SKM-1 treated with dmso at 0.1 percent for 144 hours (cell line): ENCODE data around the gene PEX14.

ENCODE experiments used
- DNase-seq: peaks from one replicate; lab custom pipeline; 2025; ENCODE audit not compliant: unreplicated experiment; lab: John Stamatoyannopoulos, UW

Gene PEX14

DNA sequence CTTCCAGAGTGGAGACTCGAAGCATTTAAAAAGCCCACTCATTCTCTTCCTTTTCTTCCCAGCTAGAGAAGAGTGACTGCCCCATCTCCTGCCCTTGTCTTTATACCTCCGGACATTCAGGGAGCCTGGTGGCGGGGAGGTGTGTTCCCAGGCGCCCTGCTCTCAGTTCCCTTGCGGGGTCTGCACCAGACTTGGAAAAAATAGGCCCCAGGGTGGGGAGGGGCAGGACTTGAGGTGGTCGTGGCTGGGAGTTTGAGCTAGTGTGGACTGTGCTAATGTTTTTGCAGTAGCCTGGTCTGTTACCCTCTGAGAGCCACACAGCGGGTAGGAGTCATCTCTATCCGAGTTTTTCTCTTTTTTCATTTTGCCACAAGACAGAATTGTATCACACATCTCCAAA lies 139.1 kb downstream of the PEX14 start:
- DNase-seq: no peak

DNA sequence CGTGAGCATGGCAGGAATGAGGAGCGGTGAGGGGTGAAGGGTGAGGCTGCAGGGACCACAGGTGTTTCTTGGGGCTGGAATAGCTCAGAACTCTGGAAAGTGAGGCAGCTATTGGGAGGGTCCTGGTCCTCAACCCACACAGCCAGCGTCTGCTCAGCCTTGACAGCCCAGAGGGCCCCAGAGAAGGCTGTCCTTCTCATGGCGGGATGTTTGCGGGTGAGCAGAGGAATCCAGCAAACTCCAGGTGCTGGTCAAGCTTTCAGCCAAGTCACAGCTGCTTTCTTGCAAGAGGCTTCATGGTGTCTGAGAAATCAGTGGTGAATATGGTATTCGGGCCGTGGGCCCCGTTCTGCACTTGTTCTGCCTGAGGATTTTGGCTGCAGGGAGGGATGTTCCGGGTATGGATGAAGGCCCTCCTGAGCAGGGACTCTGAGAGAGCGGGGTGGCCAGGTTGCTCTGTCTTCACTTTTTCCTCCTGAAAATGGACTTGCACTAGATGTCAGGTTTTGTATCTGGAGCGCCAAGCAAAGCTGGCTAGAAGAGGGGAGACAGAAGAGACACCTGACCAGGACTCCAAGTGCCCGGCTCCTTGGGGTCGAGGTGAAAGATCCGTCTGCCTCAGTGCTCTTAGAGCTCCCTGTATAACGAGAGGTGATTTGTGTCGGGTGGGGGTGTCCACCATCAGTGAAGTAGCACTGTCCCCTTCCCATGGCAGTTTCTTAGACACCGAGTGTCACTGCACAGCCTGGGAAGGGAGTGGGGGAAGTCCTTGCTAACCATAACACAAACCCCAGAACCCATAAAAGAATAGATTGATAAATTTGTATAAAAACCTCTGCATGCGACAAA lies 139.9 kb downstream of the PEX14 start:
- no peak for DNase-seq

DNA sequence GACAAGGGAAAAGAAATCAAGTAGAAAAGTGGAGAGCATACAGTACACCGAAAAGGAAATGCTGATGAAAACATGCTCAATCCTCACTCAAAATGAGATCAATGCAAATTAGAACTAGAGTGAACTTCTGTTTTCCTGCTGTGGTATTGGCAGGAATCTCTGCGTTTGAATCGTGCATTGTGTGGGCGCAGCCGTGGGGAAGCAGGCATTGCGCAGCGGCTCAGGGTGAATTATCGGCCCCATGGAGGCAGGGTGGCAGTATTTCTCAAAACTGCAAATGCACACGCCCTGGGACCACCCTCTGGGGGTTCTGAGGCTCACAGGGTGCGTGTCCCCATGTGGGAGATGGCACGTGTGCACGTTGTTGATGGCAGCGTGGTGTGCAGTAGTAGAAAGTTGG lies 140.6 kb downstream of the PEX14 start:
- no peak for DNase-seq

DNA sequence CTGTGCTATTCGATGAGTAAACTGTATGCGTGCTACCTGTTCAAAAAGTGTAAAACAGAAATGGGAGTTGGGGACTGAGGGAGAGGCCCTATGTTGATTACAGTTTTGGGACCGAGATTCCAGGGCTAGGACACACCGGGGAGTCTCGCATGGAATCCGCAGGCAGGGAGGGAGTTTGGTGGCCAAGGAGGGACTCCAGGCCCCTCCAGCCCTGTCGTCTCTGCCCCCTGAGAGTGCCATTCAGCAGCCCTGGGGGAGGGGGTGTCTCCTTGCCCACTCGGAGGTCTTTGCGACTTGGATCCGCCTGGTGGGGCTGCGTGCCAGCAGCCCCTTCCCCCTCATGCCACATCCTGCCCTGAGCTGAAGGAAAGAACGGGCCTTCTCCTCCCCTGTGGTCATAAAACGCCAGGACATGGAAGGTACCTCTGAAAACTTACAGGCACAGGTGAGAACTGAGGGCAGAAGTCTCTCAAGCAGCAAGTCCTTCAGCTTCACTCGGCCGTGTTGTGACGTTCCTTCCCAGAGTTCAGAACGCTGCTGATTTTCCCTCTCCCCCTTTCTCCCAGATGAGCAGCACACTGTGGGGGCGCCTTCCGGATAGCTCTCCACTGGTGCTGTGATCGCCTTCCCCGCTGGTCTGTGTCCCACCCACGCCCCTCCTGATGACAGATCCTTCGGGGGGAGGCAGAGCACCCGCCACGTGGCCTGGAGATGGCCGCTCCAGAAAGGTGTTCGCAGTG lies 141.4 kb downstream of the PEX14 start:
- DNase-seq: no peak

DNA sequence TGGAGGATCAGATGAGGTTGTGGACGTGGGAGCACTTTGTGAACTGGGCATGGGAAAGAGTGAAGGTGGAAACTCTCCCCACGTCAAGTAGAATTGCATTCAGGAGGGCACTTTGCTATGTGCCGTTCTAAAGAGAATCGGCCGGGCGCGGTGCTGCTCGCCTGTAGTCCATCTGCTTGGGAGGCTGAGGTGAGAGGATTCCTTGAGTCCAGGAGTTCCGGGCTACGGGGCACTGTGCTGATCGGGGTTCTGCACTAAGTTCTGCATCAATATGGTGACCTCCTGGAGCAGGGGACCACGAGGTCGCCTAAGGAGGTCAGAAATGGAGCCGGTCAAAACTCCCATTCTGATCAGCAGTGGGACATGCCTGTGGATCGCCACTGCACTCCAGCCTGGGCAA lies 141.9 kb downstream of the PEX14 start:
- no peak for DNase-seq

DNA sequence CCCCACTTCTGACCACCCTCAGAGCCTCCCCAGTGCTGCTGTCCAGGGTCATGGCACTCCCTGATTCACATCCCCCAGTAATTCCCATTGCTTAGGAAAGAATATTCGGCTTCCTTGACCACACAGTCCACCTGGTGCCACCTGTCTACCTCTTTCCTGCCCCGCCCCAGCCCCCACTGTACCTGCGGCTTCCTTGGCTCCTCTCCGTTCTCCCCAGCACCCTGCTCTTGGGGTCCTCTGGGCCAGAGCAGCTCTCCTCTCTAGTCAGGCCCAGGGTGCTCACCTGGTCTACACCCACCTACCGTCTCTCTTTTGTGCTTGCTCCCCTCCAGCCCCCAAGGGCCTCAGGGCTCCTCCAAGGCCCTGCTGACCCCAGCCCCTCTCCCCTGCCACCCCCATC lies 142.6 kb downstream of the PEX14 start:
- DNase-seq: no peak

DNA sequence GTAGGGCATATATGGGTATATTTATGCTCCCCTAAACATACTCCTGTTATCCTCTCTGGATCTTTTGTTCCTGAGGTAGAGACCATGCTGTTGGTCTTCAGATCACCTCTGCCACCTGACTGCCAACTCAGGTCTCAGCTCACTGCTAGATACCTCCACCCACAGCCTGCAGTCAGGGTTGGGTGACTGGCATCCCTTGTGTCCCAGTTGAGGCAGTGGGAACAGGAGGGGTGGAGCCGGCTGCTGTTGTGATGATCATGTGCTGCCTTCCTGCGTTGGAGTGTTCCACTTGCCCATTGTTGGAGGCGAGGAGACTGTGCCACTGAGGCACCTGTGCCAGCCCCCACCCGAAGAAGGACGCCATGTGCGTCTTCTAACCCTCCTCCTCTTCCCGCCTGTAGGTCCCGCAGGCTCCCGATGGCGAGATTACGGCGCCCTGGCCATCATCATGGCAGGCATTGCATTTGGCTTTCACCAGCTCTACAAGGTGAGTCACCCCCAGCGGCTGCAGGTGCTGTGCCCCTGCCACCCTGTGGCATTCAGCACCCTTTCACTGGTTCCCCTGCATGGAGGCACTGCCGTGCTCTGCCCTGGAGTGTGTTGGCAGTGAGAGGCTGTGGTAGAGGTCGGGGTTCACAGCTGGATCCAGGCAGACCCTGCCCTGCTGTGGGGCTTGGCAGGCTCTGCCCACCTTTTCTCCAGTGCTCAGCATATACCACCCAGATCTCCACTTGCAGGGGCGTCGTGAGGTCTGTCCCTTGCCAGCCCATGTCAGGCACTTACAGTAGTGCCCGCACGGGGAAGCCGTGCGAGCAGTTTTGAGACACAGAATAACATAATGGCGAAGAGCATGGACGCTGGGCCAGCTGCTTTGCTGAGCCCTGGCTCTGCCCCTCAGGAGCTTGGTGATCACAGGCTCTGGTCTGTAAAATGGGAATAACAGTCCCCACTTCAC lies 143.5 kb downstream of the PEX14 start:
- DNase-seq: no peak

DNA sequence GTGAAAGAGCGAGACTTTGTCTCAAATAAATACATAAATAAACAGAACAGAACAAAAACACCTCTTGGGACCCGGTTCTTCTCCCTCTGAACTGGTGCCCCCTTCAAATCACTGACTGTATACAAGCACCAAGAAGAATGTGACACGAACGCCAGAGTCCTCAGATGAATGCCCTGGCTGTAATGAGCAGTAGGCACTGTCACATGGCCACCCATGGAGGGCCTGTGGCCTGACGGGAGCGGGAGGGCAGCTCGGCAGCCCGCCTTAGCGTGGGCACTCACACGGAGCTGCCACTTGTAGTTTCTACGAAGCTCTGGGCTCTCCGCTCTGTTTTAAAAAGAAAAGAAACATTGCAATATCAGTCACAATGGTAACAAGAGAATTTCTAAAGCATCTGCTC lies 146.0 kb downstream of the PEX14 start:
- DNase-seq: no peak

DNA sequence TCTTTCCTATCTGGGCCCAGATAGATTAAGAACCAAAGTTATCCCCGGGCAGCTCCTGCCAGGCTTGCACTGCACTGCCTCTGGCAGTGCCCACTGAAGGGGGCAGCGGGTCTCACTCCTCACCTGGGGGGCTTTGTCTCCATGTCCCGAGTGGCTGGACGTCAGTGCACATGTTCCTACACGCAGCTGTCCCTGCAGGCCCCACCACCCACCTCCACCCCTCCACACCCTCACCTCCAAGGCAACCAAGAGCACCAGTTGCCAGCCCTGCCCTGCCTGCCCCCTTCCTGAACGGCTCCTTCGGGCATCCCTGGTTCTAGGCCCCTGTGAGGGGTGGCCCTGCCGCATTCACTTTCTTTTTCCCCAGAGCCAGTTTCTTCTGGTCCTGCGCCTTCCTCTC lies 147.2 kb downstream of the PEX14 start:
- DNase-seq: no peak

DNA sequence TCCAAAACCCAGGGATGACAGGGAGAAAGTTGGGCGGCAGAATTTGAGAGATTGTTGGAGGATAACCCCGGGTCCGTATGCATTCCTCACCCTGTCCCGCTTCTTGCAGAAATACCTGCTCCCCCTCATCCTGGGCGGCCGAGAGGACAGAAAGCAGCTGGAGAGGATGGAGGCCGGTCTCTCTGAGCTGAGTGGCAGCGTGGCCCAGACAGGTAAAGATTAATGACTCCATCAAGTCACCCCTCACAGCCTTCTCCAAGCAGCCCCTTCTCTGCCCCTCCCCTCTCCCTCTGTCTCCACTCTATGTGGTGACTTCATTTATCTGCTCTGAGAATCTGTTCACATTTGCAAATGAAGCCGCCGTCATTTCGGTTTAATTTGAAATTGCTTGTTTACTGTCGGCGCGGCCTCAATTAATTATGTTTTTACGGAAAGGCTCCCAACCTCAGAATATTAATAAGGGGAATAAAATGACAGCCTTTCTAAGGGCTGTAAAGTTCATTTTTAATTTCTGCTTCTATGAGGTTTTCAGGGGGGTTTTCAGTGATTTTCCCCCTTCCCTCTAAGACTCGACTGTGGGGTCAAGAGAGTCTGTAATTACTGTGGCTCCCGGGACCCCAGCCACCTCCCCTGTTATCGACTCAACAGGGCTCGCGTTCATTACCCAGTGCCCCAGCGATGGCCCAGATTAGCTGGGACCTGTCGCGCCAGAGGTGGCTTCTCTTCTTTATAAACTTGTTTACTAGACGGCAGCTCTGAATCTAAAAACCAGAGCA lies 148.3 kb downstream of the PEX14 start:
- no peak for DNase-seq

DNA sequence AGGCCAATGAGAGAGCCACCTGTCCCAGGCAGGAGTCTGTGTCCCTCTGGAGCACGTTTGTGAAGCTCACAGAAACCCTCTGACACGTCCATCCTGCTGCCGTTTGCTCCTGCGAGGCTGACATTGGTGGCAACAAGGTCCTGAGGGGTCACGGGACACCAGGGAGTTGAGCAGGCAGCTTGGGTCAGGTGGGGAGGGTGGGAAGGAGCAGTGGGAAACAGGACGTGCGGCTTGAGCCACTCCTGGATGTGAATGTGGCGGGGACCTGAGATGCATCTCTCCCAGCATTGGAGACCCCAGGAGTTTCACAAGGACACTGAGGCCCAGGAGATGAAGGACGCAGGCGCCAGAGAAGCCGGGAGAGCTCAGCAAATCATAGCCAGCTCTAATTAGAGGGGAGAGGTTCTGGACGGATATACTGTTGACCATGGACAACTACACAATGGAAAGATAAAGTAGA lies 149.0 kb downstream of the PEX14 start:
- no peak for DNase-seq

DNA sequence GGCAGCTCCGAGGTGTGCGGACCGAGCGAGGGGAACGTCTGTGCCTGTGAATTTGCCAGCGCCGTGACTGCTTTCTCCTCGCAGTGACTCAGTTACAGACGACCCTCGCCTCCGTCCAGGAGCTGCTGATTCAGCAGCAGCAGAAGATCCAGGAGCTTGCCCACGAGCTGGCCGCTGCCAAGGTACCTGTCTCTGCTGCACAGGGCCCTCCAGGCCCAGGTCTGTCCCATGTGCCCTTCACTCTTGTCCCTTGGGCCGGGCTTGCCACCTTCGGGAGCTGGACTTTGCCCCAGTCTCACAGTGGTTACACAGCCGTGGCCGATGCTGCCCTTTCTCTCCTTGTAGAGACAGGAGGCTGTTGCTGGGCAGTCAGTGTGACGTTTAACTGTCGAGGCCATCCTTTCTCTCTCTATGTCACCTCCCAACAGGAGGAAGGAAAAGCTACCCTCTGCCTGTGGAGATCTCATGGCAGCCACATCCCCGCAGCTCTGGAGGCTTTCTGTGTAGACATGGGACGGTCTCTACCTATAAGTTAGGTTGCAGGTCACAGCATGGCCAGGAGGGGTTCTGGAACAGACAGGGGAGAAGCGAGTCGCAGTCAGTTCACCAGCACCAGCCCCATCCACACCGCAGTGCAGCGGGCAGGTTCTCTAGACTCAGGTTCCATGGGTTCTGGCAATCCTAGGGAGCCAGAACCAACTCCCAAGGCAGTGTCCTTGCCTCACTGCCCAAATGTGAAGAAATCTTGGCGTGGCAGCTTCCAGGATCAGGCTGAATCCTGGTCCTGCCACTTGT lies 149.7 kb downstream of the PEX14 start:
- no peak for DNase-seq

DNA sequence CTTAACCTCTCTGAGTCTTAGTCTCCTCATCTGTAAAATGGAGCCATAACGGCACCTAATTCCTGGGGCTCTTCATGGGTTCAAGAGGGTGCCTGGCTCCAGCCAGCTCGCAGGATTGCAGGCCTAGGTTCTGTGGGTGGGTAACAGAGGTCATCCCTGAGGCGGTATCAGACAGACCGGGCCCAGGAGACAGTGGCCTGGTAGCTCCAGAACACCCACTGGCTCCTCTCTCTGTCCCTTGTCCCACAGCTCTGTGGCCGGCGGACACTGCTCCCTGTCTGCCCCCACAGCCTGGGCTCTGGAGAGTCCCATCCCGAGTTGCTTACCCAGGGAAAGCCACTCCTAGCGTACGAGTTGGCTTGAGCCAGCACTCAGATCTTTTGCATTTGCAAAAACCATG lies 150.3 kb downstream of the PEX14 start:
- DNase-seq: no peak

DNA sequence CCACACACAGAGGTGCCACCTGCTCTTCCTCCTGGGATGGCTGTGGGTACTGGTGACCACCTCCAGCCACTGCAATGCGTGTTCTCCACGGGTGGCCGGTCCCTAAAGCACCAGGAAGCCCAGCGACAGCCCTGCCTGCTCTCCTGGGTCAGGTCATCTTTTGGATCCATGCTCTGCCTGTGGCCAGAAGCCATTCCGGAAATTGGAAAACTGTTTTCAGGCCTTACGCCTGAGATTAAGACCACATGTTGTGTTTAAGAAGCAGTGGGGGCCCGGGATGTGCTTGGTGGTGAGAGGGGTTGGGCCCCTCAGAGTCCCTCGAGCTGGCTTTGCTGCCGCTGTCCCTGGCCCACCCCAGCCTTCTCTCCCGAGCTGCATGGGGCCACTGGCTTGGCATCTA lies 150.8 kb downstream of the PEX14 start:
- no peak for DNase-seq

DNA sequence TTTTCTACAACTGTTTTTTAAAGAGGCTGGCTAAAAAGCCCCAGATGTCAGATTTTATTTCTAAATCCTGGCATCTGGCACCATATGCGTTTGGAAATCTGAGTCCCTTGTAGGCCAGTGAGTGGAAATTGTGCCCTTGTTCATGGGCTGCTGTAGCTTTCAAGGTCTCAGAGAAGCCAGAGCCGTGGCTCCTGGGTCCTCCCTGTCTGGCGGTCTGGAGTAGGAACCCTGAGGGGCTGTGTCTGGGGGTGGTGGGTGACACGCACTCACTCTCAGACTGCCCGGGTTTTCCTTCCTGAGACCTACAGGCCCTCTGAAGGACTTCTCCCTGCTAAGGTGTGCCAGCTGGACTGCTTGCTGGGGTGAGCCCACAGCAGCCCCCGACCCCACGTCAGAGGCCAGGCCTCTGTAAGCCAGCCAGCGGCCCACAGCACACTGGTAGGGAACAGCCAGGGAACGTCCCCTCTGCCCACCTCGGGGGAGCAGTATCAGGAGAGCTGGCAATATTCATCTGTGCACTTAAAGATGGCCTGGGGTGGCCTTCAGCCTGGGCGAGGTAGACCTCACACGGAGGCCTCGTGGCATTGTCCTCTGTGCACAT lies 151.5 kb downstream of the PEX14 start:
- DNase-seq: no peak

DNA sequence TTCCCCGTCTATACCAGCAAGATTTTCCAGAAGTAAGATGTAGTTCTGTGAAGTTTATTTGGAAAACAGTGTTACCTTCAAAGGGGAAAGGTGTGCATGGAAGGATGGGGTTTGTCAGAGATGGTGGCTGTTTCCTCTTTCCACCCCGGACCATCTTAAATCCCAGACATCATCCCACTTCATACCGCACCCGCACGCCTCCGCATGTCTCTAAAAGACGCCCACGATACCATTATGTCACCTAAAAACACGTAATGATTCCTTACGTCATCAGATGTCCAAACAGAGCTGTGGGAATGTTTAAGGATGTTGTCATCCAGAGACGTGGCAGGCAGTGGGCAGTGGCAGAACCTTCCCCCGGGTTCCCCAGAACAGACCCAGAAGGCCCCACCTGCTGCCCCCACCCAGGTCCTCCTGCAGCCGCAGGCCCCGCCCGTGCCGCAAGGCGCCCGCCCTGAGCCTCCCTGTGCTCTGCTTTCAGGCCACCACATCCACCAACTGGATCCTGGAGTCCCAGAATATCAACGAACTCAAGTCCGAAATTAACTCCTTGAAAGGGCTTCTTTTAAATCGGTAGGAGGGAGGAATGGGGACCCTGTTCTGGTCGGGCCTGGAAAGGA lies 152.2 kb downstream of the PEX14 start:
- no peak for DNase-seq

DNA sequence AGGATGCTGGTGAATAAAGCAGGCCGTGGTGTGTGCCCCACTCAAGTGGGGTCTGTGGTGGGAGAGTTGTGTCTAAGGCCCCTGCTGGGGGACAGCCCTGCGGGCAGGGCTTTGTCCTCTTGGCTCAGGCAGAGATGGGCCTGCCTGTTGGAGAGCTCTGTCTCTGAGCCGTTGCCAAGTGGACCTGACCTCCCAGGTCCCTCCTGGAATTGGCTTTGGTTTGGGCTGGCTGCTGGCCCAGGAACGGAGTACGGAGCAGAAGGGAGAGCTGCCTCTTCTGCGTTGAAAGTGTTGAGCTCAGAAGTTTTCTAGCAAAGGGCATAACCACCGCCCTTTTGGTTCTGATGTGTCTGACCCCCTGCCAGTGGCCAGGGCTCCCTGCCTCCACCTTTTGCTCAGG lies 153.9 kb downstream of the PEX14 start:
- no peak for DNase-seq

DNA sequence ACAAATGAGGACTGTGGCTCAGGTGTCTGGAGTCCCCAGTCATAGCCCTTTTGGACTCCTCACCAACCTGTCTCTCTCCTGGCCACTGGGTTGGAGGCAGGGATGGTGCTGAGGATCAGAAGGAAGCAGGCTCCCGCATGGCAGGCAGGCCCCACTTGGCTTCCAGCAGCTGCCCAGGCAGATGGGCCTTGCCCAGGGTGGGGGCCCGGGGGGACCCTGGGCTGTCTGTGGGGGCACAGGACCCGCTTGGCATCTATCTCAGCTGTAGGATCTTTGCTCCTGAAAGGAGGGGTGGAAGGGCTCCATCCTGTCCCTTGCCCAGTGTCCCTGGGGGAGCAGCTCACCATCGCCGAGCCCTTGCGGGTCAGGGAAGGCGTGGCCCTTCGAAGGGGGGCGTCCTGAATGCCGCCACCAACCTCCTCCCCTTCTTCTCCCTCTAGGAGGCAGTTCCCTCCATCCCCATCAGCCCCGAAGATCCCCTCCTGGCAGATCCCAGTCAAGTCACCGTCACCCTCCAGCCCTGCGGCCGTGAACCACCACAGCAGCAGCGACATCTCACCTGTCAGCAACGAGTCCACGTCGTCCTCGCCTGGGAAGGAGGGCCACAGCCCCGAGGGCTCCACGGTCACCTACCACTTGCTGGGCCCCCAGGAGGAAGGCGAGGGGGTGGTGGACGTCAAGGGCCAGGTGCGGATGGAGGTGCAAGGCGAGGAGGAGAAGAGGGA lies 154.5 kb downstream of the PEX14 start:
- DNase-seq: no peak
